Measurements from ENCODE around the gene SETBP1.

The SETBP1 gene

GRCh38 chr18:45111502-45111848 is 430.8 kb downstream of the SETBP1 start:
- peaks cover 6% of the 10 kb centered on the region for H3K4me1 Mint-ChIP-seq
- peaks cover 2% of the 10 kb centered on the region for H3K9me3 Mint-ChIP-seq
- ATAC-seq: no peak
- H3K36me3 Mint-ChIP-seq: no peaks in the 10 kb centered on the region
- H3K27me3 Mint-ChIP-seq: no peaks in the 10 kb centered on the region
- no peak overlapping the region for H3K4me3 Mint-ChIP-seq
- H3K27ac Mint-ChIP-seq: no peak overlapping the region

- peaks cover 2% of the 10 kb centered on the region for H3K9me3 Mint-ChIP-seq
- no peak for ATAC-seq
- peaks cover 6% of the 10 kb centered on the region for H3K4me1 Mint-ChIP-seq
- H3K36me3 Mint-ChIP-seq: no peaks in the 10 kb centered on the region
- H3K4me3 Mint-ChIP-seq: no peak overlapping the region
- H3K27me3 Mint-ChIP-seq: no peaks in the 10 kb centered on the region
- H3K27ac Mint-ChIP-seq: no peak overlapping the region
Observed at GRCh38 chr18:45112682-45113081, 432.0 kb downstream of the SETBP1 start.

- Mint-ChIP-seq H3K27me3 (no peaks in the 10 kb centered on the region), H3K27ac (peak overlapping the region; percentile 28), H3K4me3 (no peak overlapping the region), H3K9me3 (peaks cover 2% of the 10 kb centered on the region), H3K4me1 (peaks cover 6% of the 10 kb centered on the region), H3K36me3 (no peaks in the 10 kb centered on the region)
- no peak for ATAC-seq
Observed at GRCh38 chr18:45116116-45116515, 435.4 kb downstream of the SETBP1 start.
